IMR-90 (cell line): ENCODE measurements around the gene LIPM. TPM values are rescaled to one million over a fixed set of nuclear protein-coding genes. Genes with fewer than 3 reads are reported as not detected.
A peak's percentile ranks its signal among the peaks of the same experiment; 100 is the strongest.

Source experiments
- ATAC-seq: fragments of 200-7000 bp; cut with Tn5 transposase; 2 replicates; pipeline ENCODE4 v1.9.1; 2020; ENCODE audit warnings: low read depth, mild to moderate bottlenecking, moderate library complexity
- BruUV-seq: library from RNA; stranded (reverse); fragments of 400-500 nt; replicated peaks from 2 replicates; lab custom pipeline; 2021; lab: Mats Ljungman, UMichigan
- CTCF ChIA-PET: fragments of 300-600 bp; formaldehyde crosslinking; extraction: SDS; loops from one replicate; lab custom pipeline; 2021; ENCODE audit warnings: antibody characterized with exemption; lab: Yijun Ruan, JAX
- POLR2A ChIA-PET: fragments of 300-600 bp; sonication (Branson Sonifier 250); formaldehyde crosslinking; loops from one replicate; lab custom pipeline; 2022; ENCODE audit warnings: antibody characterized with exemption; ENCODE audit not compliant: unreplicated experiment; lab: Charles Lee
- DNase-seq: peaks from one replicate; pipeline ENCODE4 v3.0.0; 2013
- H2AFZ ChIP-seq: replicated peaks from 2 replicates; pipeline ENCODE3; 2013; ENCODE audit warnings: low read length, mild to moderate bottlenecking; ENCODE audit not compliant: poor library complexity
- H2AK5ac ChIP-seq: 2 replicates; pipeline ENCODE4 v1.6.1; 2013; ENCODE audit warnings: low read depth, low read length, inconsistent platforms
- H2AK9ac ChIP-seq: replicated peaks from 2 replicates; pipeline ENCODE3; 2013; ENCODE audit warnings: mild to moderate bottlenecking, low read depth, low read length, moderate library complexity; ENCODE audit not compliant: poor library complexity
- H2BK120ac ChIP-seq: 2 replicates; pipeline ENCODE4 v1.6.1; 2013; ENCODE audit warnings: low read depth, low read length, inconsistent platforms
- H2BK15ac ChIP-seq: 3 replicates; pipeline ENCODE4 v1.6.1; 2013; ENCODE audit warnings: low read depth, low read length, inconsistent platforms
- H2BK20ac ChIP-seq: 2 replicates; pipeline ENCODE4 v1.6.1; 2013; ENCODE audit warnings: low read depth, mild to moderate bottlenecking, inconsistent platforms, low read length, moderate library complexity
- H2BK5ac ChIP-seq: 2 replicates; pipeline ENCODE4 v1.6.1; 2013; ENCODE audit warnings: mild to moderate bottlenecking, low read depth, low read length, inconsistent platforms; ENCODE audit not compliant: poor library complexity, severe bottlenecking
- H3K14ac ChIP-seq: replicated peaks from 2 replicates; pipeline ENCODE4 v1.6.1; 2013; ENCODE audit warnings: low read depth, low read length, inconsistent platforms
- H3K18ac ChIP-seq: 2 replicates; pipeline ENCODE4 v1.6.1; 2013; ENCODE audit warnings: low read depth, low read length, control low read depth
- H3K23ac ChIP-seq: 2 replicates; pipeline ENCODE4 v1.6.1; 2013; ENCODE audit warnings: low read depth, low read length, inconsistent platforms
- H3K27ac ChIP-seq: 2 replicates; pipeline ENCODE4 v1.5.1; 2013; ENCODE audit warnings: mild to moderate bottlenecking, control low read depth, low read length; ENCODE audit not compliant: insufficient read depth
- H3K27me3 ChIP-seq: 2 replicates; pipeline ENCODE4 v1.6.1; 2013; ENCODE audit warnings: low read length; ENCODE audit not compliant: control insufficient read depth, insufficient read depth
- H3K36me3 ChIP-seq: 2 replicates; pipeline ENCODE4 v1.6.1; 2013; ENCODE audit warnings: low read length, mixed read lengths; ENCODE audit not compliant: control insufficient read depth, insufficient read depth
- H3K4ac ChIP-seq: 2 replicates; pipeline ENCODE4 v1.6.1; 2013; ENCODE audit warnings: low read depth, low read length, inconsistent platforms
- H3K4me1 ChIP-seq: 2 replicates; pipeline ENCODE4 v1.6.1; 2013; ENCODE audit warnings: low read length, mixed read lengths; ENCODE audit not compliant: control insufficient read depth, insufficient read depth
- H3K4me2 ChIP-seq: 2 replicates; pipeline ENCODE4 v1.6.1; 2013; ENCODE audit warnings: low read depth, mild to moderate bottlenecking, control low read depth, low read length, moderate library complexity
- H3K4me3 ChIP-seq: 2 replicates; pipeline ENCODE4 v1.5.1; 2013; ENCODE audit warnings: low read depth, mild to moderate bottlenecking, control low read depth, low read length, moderate library complexity; ENCODE audit not compliant: insufficient read depth
- H3K56ac ChIP-seq: 2 replicates; pipeline ENCODE4 v1.6.1; 2013; ENCODE audit warnings: low read length, inconsistent platforms; ENCODE audit not compliant: insufficient read depth; ENCODE audit errors: extremely low read depth
- H3K79me1 ChIP-seq, 2 experiments: 2 replicates each; pipeline ENCODE4 v1.6.1; 2013; ENCODE audit warnings: low read length in 2 of 2, inconsistent platforms in 1 of 2, low read depth in 1 of 2
- H3K9ac ChIP-seq: 2 replicates; pipeline ENCODE4 v1.6.1; 2013; ENCODE audit warnings: low read depth, low read length, control low read depth
- H3K9me1 ChIP-seq: 2 replicates; pipeline ENCODE4 v1.6.1; 2013; ENCODE audit warnings: low read length, inconsistent platforms; ENCODE audit not compliant: insufficient read depth
- H3K9me3 ChIP-seq: 2 replicates; pipeline ENCODE4 v1.6.1; 2013; ENCODE audit warnings: low read length; ENCODE audit not compliant: control insufficient read depth, insufficient read depth
- H4K20me1 ChIP-seq: 2 replicates; pipeline ENCODE4 v1.6.1; 2013; ENCODE audit warnings: low read length, inconsistent platforms; ENCODE audit not compliant: insufficient read depth
- H4K5ac ChIP-seq: 2 replicates; pipeline ENCODE4 v1.6.1; 2013; ENCODE audit warnings: mild to moderate bottlenecking, low read depth, low read length, control low read depth
- H4K8ac ChIP-seq, 2 experiments: 2 replicates each; pipeline ENCODE4 v1.6.1; 2013; ENCODE audit warnings: low read depth in 2 of 2, low read length in 2 of 2, control low read depth in 1 of 2, inconsistent platforms in 1 of 2
- H4K91ac ChIP-seq: 2 replicates; pipeline ENCODE4 v1.6.1; 2013; ENCODE audit warnings: low read depth, low read length, inconsistent platforms; ENCODE audit not compliant: insufficient read depth
- BHLHE40 ChIP-seq: fragments of 150-350 bp; IDR thresholded peaks from 2 replicates; pipeline ENCODE4 v1.6.1; 2016; ENCODE audit warnings: mild to moderate bottlenecking, low read depth, low read length
- CEBPB ChIP-seq: IDR thresholded peaks from 2 replicates; pipeline ENCODE4 v1.6.1; 2012; ENCODE audit warnings: low read depth, low read length, improper control_type of control experiment
- CHD1 ChIP-seq: IDR thresholded peaks from 2 replicates; pipeline ENCODE4 v1.6.1; 2012; ENCODE audit warnings: low read depth, low read length, improper control_type of control experiment
- FOS ChIP-seq: fragments of 150-350 bp; IDR thresholded peaks from 2 replicates; pipeline ENCODE4 v1.6.1; 2016; ENCODE audit warnings: low read depth, low read length
- MAFK ChIP-seq: IDR thresholded peaks from 2 replicates; pipeline ENCODE4 v1.6.1; 2012; ENCODE audit warnings: low read depth, low read length, improper control_type of control experiment
- MAZ ChIP-seq: IDR thresholded peaks from 2 replicates; pipeline ENCODE4 v1.6.1; 2012; ENCODE audit warnings: low read depth, mild to moderate bottlenecking, low read length, improper control_type of control experiment, moderate library complexity, borderline replicate concordance
- MXI1 ChIP-seq: IDR thresholded peaks from 2 replicates; pipeline ENCODE4 v1.6.1; 2012; ENCODE audit warnings: low read depth, mild to moderate bottlenecking, low read length, moderate library complexity, borderline replicate concordance
- NFE2L2 ChIP-seq: fragments of 150-350 bp; IDR thresholded peaks from 2 replicates; pipeline ENCODE4 v1.6.1; 2016; ENCODE audit warnings: low read depth, mild to moderate bottlenecking, low read length
- POLR2A ChIP-seq: IDR thresholded peaks from 2 replicates; pipeline ENCODE4 v1.6.1; 2012; ENCODE audit warnings: mild to moderate bottlenecking, low read depth, low read length
- RAD21 ChIP-seq: IDR thresholded peaks from 2 replicates; pipeline ENCODE4 v1.6.1; 2012; ENCODE audit warnings: low read length, improper control_type of control experiment
- RCOR1 ChIP-seq: IDR thresholded peaks from 2 replicates; pipeline ENCODE4 v1.6.1; 2012; ENCODE audit warnings: mild to moderate bottlenecking, low read length, improper control_type of control experiment; ENCODE audit not compliant: insufficient replicate concordance
- RFX5 ChIP-seq: IDR thresholded peaks from 2 replicates; pipeline ENCODE4 v1.8.0; 2012; ENCODE audit warnings: low read depth, mild to moderate bottlenecking, low read length, moderate library complexity
- SMC3 ChIP-seq: fragments of 150-350 bp; IDR thresholded peaks from 2 replicates; pipeline ENCODE4 v1.6.1; 2016; ENCODE audit warnings: low read depth, mild to moderate bottlenecking, antibody characterized with exemption, low read length, moderate library complexity
- USF2 ChIP-seq: fragments of 150-350 bp; IDR thresholded peaks from 2 replicates; pipeline ENCODE4 v1.6.1; 2017; ENCODE audit warnings: mild to moderate bottlenecking, antibody characterized with exemption, low read length, low read depth
- WGBS, 2 experiments: methylation state at CpG; one replicate each; pipeline versions ENCODE4 v1.1.5 to v1.1.7; 2013; ENCODE audit warnings: missing lambda C conversion rate in 2 of 2; ENCODE audit not compliant: insufficient read length in 1 of 2; ENCODE audit errors: extremely low coverage in 2 of 2; 5-methylcytosine and 5-hydroxymethylcytosine counted together
- dilution Hi-C: fragments of 300-500 bp; cut with HindIII; formaldehyde crosslinking; loops from one replicate; pipeline ENCODE4 v1.14.3; 2018; ENCODE audit warnings: low sequenced_read_pairs; ENCODE audit not compliant: unreplicated experiment
- in situ Hi-C: fragments of 300-500 bp; cut with MboI; formaldehyde crosslinking; loops from 3 replicates; pipeline ENCODE4 v1.14.3; 2019; ENCODE audit warnings: low sequenced_read_pairs, inconsistent platforms, mixed read lengths
- intact Hi-C: fragments of 100-400 bp; cut with micrococcal nuclease; formaldehyde crosslinking; loops from 2 replicates; pipeline ENCODE4 v1.10.0; 2022
- polyA plus RNA-seq, 3 experiments: library from polyadenylated mRNA; depleted of rRNA; stranded (reverse); fragments of >200 nt; gene quantifications; 2 replicates each; pipeline ENCODE4 v1.2.3, GENCODE V29; 2012; ENCODE audit warnings: low replicate concordance in 1 of 3
- total RNA-seq: library from RNA; depleted of rRNA; stranded (reverse); fragments of >200 nt; gene quantifications from 2 replicates; pipeline ENCODE4 v1.2.3, GENCODE V29; 2012
- TF ChIP-seq, protein P1 (sequence below): conservative IDR thresholded peaks from 2 replicates; pipeline ENCODE4 v1.5.1; 2012; ENCODE audit warnings: mild to moderate bottlenecking, low read depth, low read length, improper control_type of control experiment

LIPM gene
- total and polyA plus RNA-seq, 2 of the 4 experiments (the other 2 are of a cell fraction), result not detected

DNA sequence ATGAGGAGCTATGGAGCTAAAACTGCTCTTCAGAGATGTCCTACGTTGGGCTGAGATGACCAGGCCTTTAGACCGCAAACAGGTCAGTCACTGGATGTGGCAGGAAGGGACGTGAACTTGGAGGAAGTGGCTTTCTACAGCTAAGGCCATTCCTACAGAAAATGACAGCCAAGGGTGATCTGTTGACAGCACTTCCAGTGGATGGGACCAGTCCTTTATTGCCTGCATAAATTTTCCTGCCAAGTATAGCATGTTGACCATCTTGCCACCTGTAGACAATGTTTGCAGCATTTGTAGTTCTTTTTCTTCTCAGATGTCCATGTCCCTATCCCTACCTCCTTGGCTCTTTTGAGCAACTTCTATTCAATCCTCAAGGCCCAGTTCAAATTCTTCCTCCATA is 3.4 kb downstream of the LIPM start:
- ATAC-seq (no peak), DNase-seq (no peak)
- dilution Hi-C loops (no loop called here), in situ Hi-C loops (no loop called here), intact Hi-C loops (no loop called here)
- Histone ChIP-seq H3K9me1 (no peaks in the 10 kb centered on the region), H3K4me1 (no peaks in the 10 kb centered on the region), H3K18ac (no peak overlapping the region), H3K27me3 (peaks cover 5% of the 10 kb centered on the region), H2AK5ac (no peak overlapping the region), H3K9ac (no peak overlapping the region), H3K23ac (0 out of 2 replicates have a peak overlapping the region, but pooled peaks have one; percentile 4), H3K36me3 (no peaks in the 10 kb centered on the region), H3K14ac (no peak overlapping the region), H3K4me2 (no peak overlapping the region), H2AFZ (no peak overlapping the region), H4K20me1 (no peaks in the 10 kb centered on the region), H2AK9ac (no peak overlapping the region), H3K4me3 (no peak overlapping the region), H2BK5ac (no peak overlapping the region), H3K4ac (no peak overlapping the region), H3K9me3 (no peaks in the 10 kb centered on the region), H2BK15ac (no peak overlapping the region), H2BK20ac (no peak overlapping the region), H3K79me1 (no peaks in the 10 kb centered on the region), H4K5ac (no peak overlapping the region), H4K91ac (no peak overlapping the region), H3K56ac (no peak overlapping the region), H3K27ac (no peak overlapping the region), H2BK120ac (no peak overlapping the region), H4K8ac (no peak overlapping the region)
- ChIA-PET CTCF (no interaction called here), POLR2A (no interaction called here)
- WGBS, 2 experiments, result 75% methylated on average over 2 of the region's 3 CpGs; no CpG with 5 or more reads in 1 of the 2 experiments
- BruUV-seq, result no TSS peak
- no peak for TF ChIP-seq FOS
- TF ChIP-seq MXI1, result no peak
- no peak for TF ChIP-seq CEBPB
- no peak for TF ChIP-seq MAZ
- no peak for TF ChIP-seq MAFK
- TF ChIP-seq, protein P1, sequence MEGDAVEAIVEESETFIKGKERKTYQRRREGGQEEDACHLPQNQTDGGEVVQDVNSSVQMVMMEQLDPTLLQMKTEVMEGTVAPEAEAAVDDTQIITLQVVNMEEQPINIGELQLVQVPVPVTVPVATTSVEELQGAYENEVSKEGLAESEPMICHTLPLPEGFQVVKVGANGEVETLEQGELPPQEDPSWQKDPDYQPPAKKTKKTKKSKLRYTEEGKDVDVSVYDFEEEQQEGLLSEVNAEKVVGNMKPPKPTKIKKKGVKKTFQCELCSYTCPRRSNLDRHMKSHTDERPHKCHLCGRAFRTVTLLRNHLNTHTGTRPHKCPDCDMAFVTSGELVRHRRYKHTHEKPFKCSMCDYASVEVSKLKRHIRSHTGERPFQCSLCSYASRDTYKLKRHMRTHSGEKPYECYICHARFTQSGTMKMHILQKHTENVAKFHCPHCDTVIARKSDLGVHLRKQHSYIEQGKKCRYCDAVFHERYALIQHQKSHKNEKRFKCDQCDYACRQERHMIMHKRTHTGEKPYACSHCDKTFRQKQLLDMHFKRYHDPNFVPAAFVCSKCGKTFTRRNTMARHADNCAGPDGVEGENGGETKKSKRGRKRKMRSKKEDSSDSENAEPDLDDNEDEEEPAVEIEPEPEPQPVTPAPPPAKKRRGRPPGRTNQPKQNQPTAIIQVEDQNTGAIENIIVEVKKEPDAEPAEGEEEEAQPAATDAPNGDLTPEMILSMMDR, result no peak
- no peak for TF ChIP-seq RAD21
- TF ChIP-seq POLR2A, result no peak
- no peak for TF ChIP-seq RFX5
- TF ChIP-seq USF2, result no peak
- no peak for TF ChIP-seq BHLHE40
- no peak for TF ChIP-seq RCOR1
- no peak for TF ChIP-seq NFE2L2
- no peak for TF ChIP-seq SMC3
- no peak for TF ChIP-seq CHD1
